Keratinocyte (primary cell): Measurements from ENCODE around the gene NFYC. TPM values are rescaled to one million over a fixed set of nuclear protein-coding genes. Genes with fewer than 3 reads are reported as not detected.

Source experiments
- DNase-seq: peaks from one replicate; pipeline ENCODE4 v3.0.0-alpha.2; 2011; ENCODE audit warnings: low read depth, missing footprints, low spot score
- FAIRE-seq: peaks from 2 replicates; lab custom pipeline; 2011; peaks lifted over from hg19 to GRCh38; lab: Jason Lieb, UNC
- H2AFZ ChIP-seq: 2 replicates; pipeline ENCODE4 v1.6.0; 2012; ENCODE audit warnings: low read length, control low read depth, inconsistent platforms; ENCODE audit not compliant: control insufficient read depth
- H3K27ac ChIP-seq: 2 replicates; pipeline ENCODE4 v1.5.1; 2011; ENCODE audit warnings: low read length; ENCODE audit not compliant: control insufficient read depth, insufficient read depth
- H3K27me3 ChIP-seq: 3 replicates; pipeline ENCODE4 v1.6.0; 2011; ENCODE audit warnings: low read length; ENCODE audit not compliant: control insufficient read depth, insufficient read depth; ENCODE audit errors: extremely low read depth
- H3K36me3 ChIP-seq, 2 experiments: 2 replicates in 1 of 2; 3 replicates in 1 of 2; pipeline ENCODE4 v1.5.1; 2011; ENCODE audit warnings: low read length in 2 of 2, mild to moderate bottlenecking in 1 of 2; ENCODE audit not compliant: control insufficient read depth in 2 of 2, insufficient read depth in 2 of 2; ENCODE audit errors: extremely low read depth in 1 of 2
- H3K4me1 ChIP-seq: 3 replicates; pipeline ENCODE4 v1.5.1; 2011; ENCODE audit warnings: low read length; ENCODE audit not compliant: control insufficient read depth, insufficient read depth; ENCODE audit errors: extremely low read depth
- H3K4me2 ChIP-seq: 3 replicates; pipeline ENCODE4 v1.6.0; 2011; ENCODE audit warnings: low read depth, low read length; ENCODE audit not compliant: control insufficient read depth, insufficient read depth; ENCODE audit errors: extremely low read depth
- H3K4me3 ChIP-seq, 3 experiments: fragments of 200-600 bp in 1 of 3; sonication (generic) in 1 of 3; 2 replicates in 2 of 3; 3 replicates in 1 of 3; pipeline ENCODE4 v1.5.1; 2011 to 2016; ENCODE audit warnings: low read length in 3 of 3, mild to moderate bottlenecking in 3 of 3, control low read depth in 2 of 3, inconsistent platforms in 1 of 3, low read depth in 1 of 3, mixed read lengths in 1 of 3, mixed run types in 1 of 3, moderate library complexity in 1 of 3; ENCODE audit not compliant: control insufficient read depth in 2 of 3, insufficient read depth in 2 of 3; ENCODE audit errors: extremely low read depth in 1 of 3
- H3K79me2 ChIP-seq: 2 replicates; pipeline ENCODE4 v1.6.0; 2012; ENCODE audit warnings: low read length; ENCODE audit not compliant: control insufficient read depth, insufficient read depth
- H3K9ac ChIP-seq: 3 replicates; pipeline ENCODE4 v1.6.0; 2011; ENCODE audit warnings: low read length; ENCODE audit not compliant: control insufficient read depth, insufficient read depth; ENCODE audit errors: extremely low read depth
- H3K9me1 ChIP-seq: 3 replicates; pipeline ENCODE4 v1.6.0; 2011; ENCODE audit warnings: low read length; ENCODE audit not compliant: control insufficient read depth, insufficient read depth; ENCODE audit errors: extremely low read depth
- H3K9me3 ChIP-seq: 2 replicates; pipeline ENCODE4 v1.5.1; 2012; ENCODE audit warnings: low read depth, low read length; ENCODE audit not compliant: control insufficient read depth
- H4K20me1 ChIP-seq: 3 replicates; pipeline ENCODE4 v1.6.0; 2011; ENCODE audit warnings: low read length; ENCODE audit not compliant: control insufficient read depth, insufficient read depth; ENCODE audit errors: extremely low read depth
- CTCF ChIP-seq, 3 experiments: IDR thresholded peaks in 1 of 3; conservative IDR thresholded peaks in 1 of 3; optimal IDR thresholded peaks in 1 of 3; 2 replicates in 2 of 3; 3 replicates in 1 of 3; pipeline versions ENCODE3 to v1.5.1; 2011; ENCODE audit warnings: low read length in 3 of 3, mild to moderate bottlenecking in 3 of 3, moderate library complexity in 2 of 3, control low read depth in 1 of 3, inconsistent platforms in 1 of 3; ENCODE audit not compliant: insufficient read depth in 2 of 3; ENCODE audit errors: extremely low read depth in 1 of 3
- EZH2 ChIP-seq: IDR thresholded peaks from one replicate; pipeline ENCODE4 v1.6.1; 2012; ENCODE audit warnings: inconsistent platforms, mild to moderate bottlenecking, low read length, moderate library complexity
- dilution Hi-C: fragments of 300-500 bp; cut with MboI; formaldehyde crosslinking; loops from one replicate; pipeline ENCODE4 v1.7.0; 2020; ENCODE audit warnings: low sequenced_read_pairs; ENCODE audit not compliant: extremely low pct_ligation_motif_present
- polyA plus RNA-seq, 5 experiments: library from polyadenylated mRNA; depleted of rRNA in 3 of 5; stranded (reverse) in 3 of 5; stranded (forward) in 1 of 5; unstranded in 1 of 5; fragments of >200 nt; gene quantifications; 1 replicate in 1 of 5; 2 replicates in 3 of 5; 3 replicates in 1 of 5; pipeline versions ENCODE4 v1.2.1 to v1.2.3, GENCODE V29; 2011 to 2012; ENCODE audit warnings: missing spikeins in 2 of 5, low read depth in 1 of 5, low replicate concordance in 1 of 5

Gene NFYC
- polyA plus RNA-seq, 1 donor (not counting 4 experiments of a cell fraction or from before 2014, with no cell fraction given): 32.4 TPM

- H3K4me2 ChIP-seq: peak overlapping the region; percentile 39
Measured at GRCh38 chr1:40652468-40652867, 39.0 kb upstream of the NFYC start.

GRCh38 chr1:40652979-40653378 lies 38.5 kb upstream of the NFYC start:
- Histone ChIP-seq H3K4me2 (peak overlapping the region; percentile 39), H2AFZ (no peak overlapping the region), H3K9me1 (no peaks in the 10 kb centered on the region), H3K9me3 (no peaks in the 10 kb centered on the region), H3K79me2 (no peaks in the 10 kb centered on the region), H3K4me1 (peaks cover 33% of the 10 kb centered on the region), H4K20me1 (no peaks in the 10 kb centered on the region), H3K9ac (no peak overlapping the region), H3K4me3 (no peak overlapping the region), H3K36me3 (no peaks in the 10 kb centered on the region), H3K27me3 (peaks cover 2% of the 10 kb centered on the region), H3K27ac (no peak overlapping the region)
- FAIRE-seq: peak; percentile 75
- dilution Hi-C loops: no loop called here
- TF ChIP-seq EZH2: no peak
- no peak for DNase-seq

More at GRCh38 chr1:40652468-40652867, 39.0 kb upstream of the NFYC start:
- no peaks in the 10 kb centered on the region for H3K9me1 ChIP-seq
- dilution Hi-C loops: no loop called here
- no peak overlapping the region for H3K9ac ChIP-seq
- H3K9me3 ChIP-seq: no peaks in the 10 kb centered on the region
- H3K79me2 ChIP-seq: no peaks in the 10 kb centered on the region
- DNase-seq: no peak
- H3K27ac ChIP-seq: no peak overlapping the region
- no peak overlapping the region for H3K4me3 ChIP-seq
- no peaks in the 10 kb centered on the region for H4K20me1 ChIP-seq
- H2AFZ ChIP-seq: no peak overlapping the region
- H3K27me3 ChIP-seq: peaks cover 2% of the 10 kb centered on the region
- no peak for TF ChIP-seq CTCF (optimal IDR thresholded peaks at IDR 0.05 in 1 of 3, IDR thresholded peaks at IDR 0.05 in 1 of 3, conservative IDR thresholded peaks at IDR 0.05 in 1 of 3; ENCODE audit: extremely low read depth in 1 of 3, insufficient read depth in 2 of 3, low read length in 3 of 3)
- TF ChIP-seq EZH2: no peak
- H3K36me3 ChIP-seq: no peaks in the 10 kb centered on the region
- no peak for FAIRE-seq
- peaks cover 33% of the 10 kb centered on the region for H3K4me1 ChIP-seq
